Body of pancreas (tissue), 4 donors: ENCODE data around the gene PNKD. TPM values are rescaled to one million over a fixed set of nuclear protein-coding genes. Genes with fewer than 3 reads are reported as not detected.

Source experiments
- ATAC-seq: fragments of 150-250 bp; one replicate; pipeline ENCODE4 v1.9.1; 2016
- DNase-seq, 4 donors: peaks; one replicate each; pipeline ENCODE4 v3.0.0-alpha.2; 2019
- H3K27ac ChIP-seq, 4 donors: fragments of 200-600 bp; sonication (generic); 1 replicate in 3 of 4; 2 replicates in 1 of 4; pipeline versions ENCODE4 v1.5.1 to v1.6.1; 2016 to 2019; ENCODE audit warnings: mild to moderate bottlenecking in 1 of 4, mixed read lengths in 1 of 4, moderate library complexity in 1 of 4
- H3K27me3 ChIP-seq, 2 donors: fragments of 200-600 bp; sonication (generic); one replicate each; pipeline ENCODE4 v1.6.0; 2016; ENCODE audit warnings: mild to moderate bottlenecking in 1 of 2
- H3K36me3 ChIP-seq, 2 donors: fragments of 200-600 bp; sonication (generic); replicated peaks in 1 of 2; 2 replicates each; pipeline ENCODE4 v1.5.1; 2016; ENCODE audit warnings: low read depth in 2 of 2; ENCODE audit not compliant: insufficient read depth in 1 of 2
- H3K4me1 ChIP-seq: fragments of 200-600 bp; sonication (generic); one replicate; pipeline ENCODE4 v1.6.0; 2016
- H3K4me3 ChIP-seq, 2 donors: fragments of 200-600 bp; sonication (generic); 1 replicate in 1 of 2; 2 replicates in 1 of 2; pipeline ENCODE4 v1.5.1; 2016 to 2019
- H3K9me3 ChIP-seq, 3 donors: fragments of 200-600 bp; sonication (generic); 1 replicate in 2 of 3; 2 replicates in 1 of 3; pipeline ENCODE4 v1.5.1; 2016
- POLR2A ChIP-seq, 3 donors: fragments of 450-650 bp; IDR thresholded peaks; one replicate each; pipeline ENCODE4 v1.6.1; 2016; ENCODE audit warnings: antibody characterized with exemption in 3 of 3, mild to moderate bottlenecking in 2 of 3
- WGBS, 2 donors: methylation state at CpG; one replicate each; pipeline ENCODE4 v1.1.5; 2017; 5-methylcytosine and 5-hydroxymethylcytosine counted together
- intact Hi-C: fragments of 100-400 bp; cut with DNase I; formaldehyde crosslinking; loops from one replicate; pipeline ENCODE4 v1.15.1; 2023
- total RNA-seq, 2 donors: library from RNA; depleted of rRNA; stranded (reverse); fragments of >200 nt; gene quantifications; one replicate each; pipeline ENCODE4 v1.1.0, GENCODE V29; 2016
- TF ChIP-seq, protein P1 (sequence below), 7 experiments: fragments of 450-650 bp in 4 of 7; fragments of 200-600 bp in 3 of 7; sonication (generic) in 3 of 7; IDR thresholded peaks; one replicate each; pipeline ENCODE4 v1.5.1; 2016 to 2019; ENCODE audit warnings: antibody characterized with exemption in 7 of 7

Gene PNKD
- total RNA-seq, 2 donors from 2014 or later: 17.1 to 21.3 TPM

DNA sequence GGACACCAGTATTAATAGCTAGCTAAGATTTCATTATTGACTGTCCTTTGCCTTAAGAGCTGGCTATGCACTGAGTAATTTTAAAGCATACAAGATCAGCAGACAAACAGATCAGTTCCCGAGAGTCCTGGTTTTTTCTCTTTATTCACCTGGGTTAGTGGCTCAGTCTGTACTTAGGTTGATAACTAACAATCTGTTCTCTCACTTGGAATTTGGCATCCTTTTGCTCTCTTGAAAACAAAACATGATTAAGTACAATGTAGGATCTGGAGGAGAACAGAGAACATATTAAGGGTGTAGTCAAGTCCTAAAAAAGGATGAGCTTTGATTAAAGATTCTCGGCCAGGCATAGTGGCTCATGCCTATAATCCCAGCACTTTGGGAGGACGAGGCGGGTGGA lies 36.8 kb upstream of the PNKD start:
- Histone ChIP-seq H3K27me3 (no peaks in the 10 kb centered on the region), H3K36me3 (peaks cover 0 to 4% of the 10 kb centered on the region in 2 donors), H3K27ac (no peak overlapping the region), H3K4me1 (peaks cover 58% of the 10 kb centered on the region), H3K4me3 (no peak overlapping the region), H3K9me3 (no peaks in the 10 kb centered on the region)
- DNase-seq (no peak), ATAC-seq (no peak)
- 68 to 80% methylated on average over 4 of the region's 4 CpGs for WGBS, 2 donors
- TF ChIP-seq, protein P1, sequence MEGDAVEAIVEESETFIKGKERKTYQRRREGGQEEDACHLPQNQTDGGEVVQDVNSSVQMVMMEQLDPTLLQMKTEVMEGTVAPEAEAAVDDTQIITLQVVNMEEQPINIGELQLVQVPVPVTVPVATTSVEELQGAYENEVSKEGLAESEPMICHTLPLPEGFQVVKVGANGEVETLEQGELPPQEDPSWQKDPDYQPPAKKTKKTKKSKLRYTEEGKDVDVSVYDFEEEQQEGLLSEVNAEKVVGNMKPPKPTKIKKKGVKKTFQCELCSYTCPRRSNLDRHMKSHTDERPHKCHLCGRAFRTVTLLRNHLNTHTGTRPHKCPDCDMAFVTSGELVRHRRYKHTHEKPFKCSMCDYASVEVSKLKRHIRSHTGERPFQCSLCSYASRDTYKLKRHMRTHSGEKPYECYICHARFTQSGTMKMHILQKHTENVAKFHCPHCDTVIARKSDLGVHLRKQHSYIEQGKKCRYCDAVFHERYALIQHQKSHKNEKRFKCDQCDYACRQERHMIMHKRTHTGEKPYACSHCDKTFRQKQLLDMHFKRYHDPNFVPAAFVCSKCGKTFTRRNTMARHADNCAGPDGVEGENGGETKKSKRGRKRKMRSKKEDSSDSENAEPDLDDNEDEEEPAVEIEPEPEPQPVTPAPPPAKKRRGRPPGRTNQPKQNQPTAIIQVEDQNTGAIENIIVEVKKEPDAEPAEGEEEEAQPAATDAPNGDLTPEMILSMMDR (IDR thresholded peaks at IDR 0.05): no peak
- no peak for TF ChIP-seq POLR2A (IDR thresholded peaks at IDR 0.05)
- intact Hi-C loops: no loop called here

DNA sequence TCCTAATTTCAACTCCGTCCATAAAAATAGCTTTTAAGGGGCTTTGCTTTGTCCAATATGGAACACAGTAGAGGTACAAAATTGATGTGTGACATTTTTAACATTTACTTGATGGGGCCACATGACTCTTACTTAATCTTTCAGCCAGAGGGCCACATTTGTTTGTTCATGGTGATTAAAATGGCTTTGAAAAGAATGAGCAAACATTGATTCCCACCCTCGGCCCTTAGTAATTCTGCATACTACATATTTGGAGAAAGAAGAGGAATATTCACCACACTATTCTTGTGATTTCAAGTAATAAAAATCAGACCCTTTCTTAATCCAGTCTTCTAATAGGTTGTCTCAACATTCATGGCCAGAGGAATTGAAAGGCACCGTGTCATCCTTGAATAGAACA lies 35.8 kb upstream of the PNKD start:
- peaks cover 5 to 9% of the 10 kb centered on the region in 2 donors for H3K36me3 ChIP-seq
- 21 to 25% methylated on average over 3 of the region's 3 CpGs for WGBS, 2 donors
- H3K27me3 ChIP-seq: no peaks in the 10 kb centered on the region
- H3K9me3 ChIP-seq: no peaks in the 10 kb centered on the region
- intact Hi-C loops: no loop called here
- peaks cover 49% of the 10 kb centered on the region for H3K4me1 ChIP-seq
- DNase-seq: no peak
- no peak overlapping the region for H3K4me3 ChIP-seq
- no peak for TF ChIP-seq POLR2A (IDR thresholded peaks at IDR 0.05)
- TF ChIP-seq, protein P1 (IDR thresholded peaks at IDR 0.05): no peak
- peak overlapping the region in 2 of 4 donors; percentile 16 to 32 for H3K27ac ChIP-seq
- ATAC-seq: no peak

DNA sequence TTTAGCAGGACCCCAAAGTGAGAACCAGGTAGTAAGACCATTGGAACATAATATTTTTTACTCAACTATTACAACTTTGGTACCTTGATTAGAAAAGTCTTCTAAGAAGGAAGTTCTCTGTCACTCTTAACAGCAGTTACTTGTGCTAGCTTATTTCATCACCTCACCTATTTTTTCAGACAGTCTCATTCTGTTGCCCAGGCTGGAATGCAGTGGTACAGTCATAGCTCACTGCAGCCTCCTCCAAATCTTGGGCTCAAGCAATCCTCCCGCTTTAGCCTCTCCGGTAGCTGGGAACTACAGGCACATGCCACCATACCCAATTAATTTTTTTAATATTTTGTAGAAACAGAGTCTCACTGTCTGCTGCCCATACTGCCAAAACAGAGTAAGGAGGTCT lies 35.3 kb upstream of the PNKD start:
- peaks cover 44% of the 10 kb centered on the region for H3K4me1 ChIP-seq
- peak overlapping the region in 2 of 4 donors; percentile 16 to 32 for H3K27ac ChIP-seq
- no peak for TF ChIP-seq POLR2A (IDR thresholded peaks at IDR 0.05)
- TF ChIP-seq, protein P1 (IDR thresholded peaks at IDR 0.05): no peak
- H3K9me3 ChIP-seq: no peaks in the 10 kb centered on the region
- intact Hi-C loops: no loop called here
- H3K27me3 ChIP-seq: no peaks in the 10 kb centered on the region
- DNase-seq: no peak
- peaks cover 10 to 11% of the 10 kb centered on the region in 2 donors for H3K36me3 ChIP-seq
- 93 to 100% methylated on average over 2 of the region's 2 CpGs for WGBS, 2 donors
- no peak overlapping the region for H3K4me3 ChIP-seq
- no peak for ATAC-seq

DNA sequence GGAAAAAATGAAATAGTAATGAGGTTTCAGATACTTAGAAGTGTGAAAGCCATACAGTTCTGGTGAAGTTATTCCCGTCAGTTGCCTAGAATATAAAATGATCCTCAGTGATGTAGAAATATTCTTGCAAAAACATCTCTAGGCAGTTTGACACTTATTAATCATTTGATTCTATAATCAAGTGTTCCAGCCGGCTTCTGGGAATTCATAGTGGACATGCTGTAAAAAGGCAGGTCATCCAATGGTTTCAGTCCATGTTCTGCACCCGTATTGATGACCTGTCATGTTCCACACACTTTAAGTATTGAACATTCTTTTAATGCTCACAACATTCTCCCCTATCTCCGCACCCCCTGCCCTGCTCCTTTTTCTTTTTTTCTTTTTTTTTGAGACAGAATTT lies 33.5 kb upstream of the PNKD start:
- Histone ChIP-seq H3K4me1 (peaks cover 26% of the 10 kb centered on the region), H3K4me3 (no peak overlapping the region), H3K9me3 (no peaks in the 10 kb centered on the region), H3K27ac (no peak overlapping the region), H3K27me3 (no peaks in the 10 kb centered on the region), H3K36me3 (peaks cover 12 to 15% of the 10 kb centered on the region in 2 donors)
- no peak for ATAC-seq
- DNase-seq: no peak
- no peak for TF ChIP-seq POLR2A (IDR thresholded peaks at IDR 0.05)
- TF ChIP-seq, protein P1 (IDR thresholded peaks at IDR 0.05): no peak
- WGBS, 2 donors: 87 to 98% methylated on average over 4 of the region's 4 CpGs
- intact Hi-C loops: no loop called here

DNA sequence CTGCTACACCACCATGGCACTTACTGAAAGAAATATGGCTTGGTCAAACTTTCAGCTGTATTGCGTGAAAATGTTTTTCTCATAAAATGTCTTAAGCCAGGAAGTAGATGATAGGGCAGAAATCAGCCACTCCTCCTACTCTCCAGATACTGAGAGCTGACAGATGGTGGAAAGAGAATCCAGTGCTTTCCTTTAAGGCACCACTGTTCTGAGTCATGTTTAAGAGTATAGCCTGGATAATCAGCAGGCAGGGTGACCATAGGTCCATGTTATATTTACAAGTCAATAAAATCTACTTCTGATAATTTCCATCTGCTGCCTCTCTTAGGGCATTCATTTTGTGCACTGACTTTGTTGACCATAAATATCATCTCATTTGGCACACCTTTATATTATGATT lies 31.4 kb upstream of the PNKD start:
- no peak overlapping the region for H3K27ac ChIP-seq
- intact Hi-C loops: no loop called here
- TF ChIP-seq, protein P1 (IDR thresholded peaks at IDR 0.05): no peak
- TF ChIP-seq POLR2A (IDR thresholded peaks at IDR 0.05): no peak
- H3K4me3 ChIP-seq: no peak overlapping the region
- H3K27me3 ChIP-seq: no peaks in the 10 kb centered on the region
- no peaks in the 10 kb centered on the region for H3K9me3 ChIP-seq
- 91 to 94% methylated on average over 1 of the region's 1 CpG for WGBS, 2 donors
- H3K36me3 ChIP-seq: peaks cover 12 to 16% of the 10 kb centered on the region in 2 donors
- no peak for ATAC-seq
- H3K4me1 ChIP-seq: peaks cover 18% of the 10 kb centered on the region
- no peak for DNase-seq
